Esophagus muscularis mucosa (tissue), 4 donors: ENCODE results near the gene TAS2R41.

Experiments used
- EP300 ChIP-seq: sonication (generic); formaldehyde crosslinking; IDR thresholded peaks from one replicate; pipeline ENCODE4 v1.6.1; 2017; ENCODE audit warnings: antibody characterized with exemption
- POLR2A ChIP-seq: fragments of 450-650 bp; IDR thresholded peaks from one replicate; pipeline ENCODE4 v1.6.1; 2017; ENCODE audit warnings: antibody characterized with exemption, moderate library complexity, mild to moderate bottlenecking, low read depth
- POLR2AphosphoS5 ChIP-seq, 2 donors: sonication (generic); formaldehyde crosslinking; IDR thresholded peaks; one replicate each; pipeline ENCODE4 v1.6.1; 2017; ENCODE audit warnings: antibody characterized with exemption in 2 of 2
- TF ChIP-seq, protein P1 (sequence below), 3 experiments: fragments of 200-600 bp in 2 of 3; fragments of 450-650 bp in 1 of 3; sonication (generic) in 2 of 3; IDR thresholded peaks; one replicate each; pipeline ENCODE4 v1.5.1; 2017 to 2019; ENCODE audit warnings: antibody characterized with exemption in 3 of 3, mild to moderate bottlenecking in 2 of 3, moderate library complexity in 1 of 3

GRCh38 chr7:143459359-143459758 lies 18.3 kb upstream of the TAS2R41 start:
- TF ChIP-seq, protein P1, sequence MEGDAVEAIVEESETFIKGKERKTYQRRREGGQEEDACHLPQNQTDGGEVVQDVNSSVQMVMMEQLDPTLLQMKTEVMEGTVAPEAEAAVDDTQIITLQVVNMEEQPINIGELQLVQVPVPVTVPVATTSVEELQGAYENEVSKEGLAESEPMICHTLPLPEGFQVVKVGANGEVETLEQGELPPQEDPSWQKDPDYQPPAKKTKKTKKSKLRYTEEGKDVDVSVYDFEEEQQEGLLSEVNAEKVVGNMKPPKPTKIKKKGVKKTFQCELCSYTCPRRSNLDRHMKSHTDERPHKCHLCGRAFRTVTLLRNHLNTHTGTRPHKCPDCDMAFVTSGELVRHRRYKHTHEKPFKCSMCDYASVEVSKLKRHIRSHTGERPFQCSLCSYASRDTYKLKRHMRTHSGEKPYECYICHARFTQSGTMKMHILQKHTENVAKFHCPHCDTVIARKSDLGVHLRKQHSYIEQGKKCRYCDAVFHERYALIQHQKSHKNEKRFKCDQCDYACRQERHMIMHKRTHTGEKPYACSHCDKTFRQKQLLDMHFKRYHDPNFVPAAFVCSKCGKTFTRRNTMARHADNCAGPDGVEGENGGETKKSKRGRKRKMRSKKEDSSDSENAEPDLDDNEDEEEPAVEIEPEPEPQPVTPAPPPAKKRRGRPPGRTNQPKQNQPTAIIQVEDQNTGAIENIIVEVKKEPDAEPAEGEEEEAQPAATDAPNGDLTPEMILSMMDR (IDR thresholded peaks at IDR 0.05): no peak
- no peak for TF ChIP-seq POLR2A
- TF ChIP-seq EP300: no peak
- no peak for TF ChIP-seq POLR2AphosphoS5 (IDR thresholded peaks at IDR 0.05)
